ENCODE results near the gene ABHD6. TPM values are rescaled to one million over a fixed set of nuclear protein-coding genes. Genes with fewer than 3 reads are reported as not detected.
"Not testable (repeated sequence)": the region's sequence is repeated elsewhere in the genome, so short reads cannot be mapped to it uniquely, and the experiment has no call there.

The ABHD6 gene
- total RNA-seq, 8 experiments from 2014 or later: 2.6 to 21.1 (median 7.3) TPM

DNA sequence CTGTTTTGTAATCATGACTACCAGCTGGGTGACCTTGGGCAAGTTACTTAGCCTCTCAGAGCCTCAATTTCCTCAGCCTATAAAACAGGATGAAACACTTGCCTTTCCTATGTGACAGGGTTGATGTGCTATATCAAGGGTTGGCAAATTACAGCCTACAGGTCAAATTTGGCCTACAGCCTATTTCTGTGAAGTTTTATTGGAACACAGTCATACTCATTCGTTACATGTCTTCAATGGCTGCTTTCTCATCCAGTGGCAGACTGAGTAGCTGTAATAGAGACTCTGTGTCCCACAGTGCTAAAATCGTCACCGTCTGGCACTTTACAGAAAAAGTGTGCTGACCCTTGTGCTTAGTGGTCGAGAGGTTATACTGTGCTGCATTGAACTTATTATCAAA, 16.6 kb downstream of the ABHD6 start:
- no peak for ATAC-seq (replicated peaks in 6 of 8)
- Histone ChIP-seq H3K4me3 (no peak overlapping the region), H3K4me1 (replicated peaks in 1 of 2) (peaks cover 9% of the 10 kb centered on the region in 2 donors), H3K27ac (no peak overlapping the region)
- in situ Hi-C loops (cut with MboI; ENCODE audit: low pct_unique_long_range_greater_than_20kb in 2 of 9, low sequenced_read_pairs in 9 of 9, unreplicated experiment in 9 of 9): no loop called here
- WGBS, 10 experiments: 62 to 88% (median 83%) methylated on average over 1 to 4 of the region's 4 CpGs; no CpG with 5 or more reads in 5 of the 10 experiments

DNA sequence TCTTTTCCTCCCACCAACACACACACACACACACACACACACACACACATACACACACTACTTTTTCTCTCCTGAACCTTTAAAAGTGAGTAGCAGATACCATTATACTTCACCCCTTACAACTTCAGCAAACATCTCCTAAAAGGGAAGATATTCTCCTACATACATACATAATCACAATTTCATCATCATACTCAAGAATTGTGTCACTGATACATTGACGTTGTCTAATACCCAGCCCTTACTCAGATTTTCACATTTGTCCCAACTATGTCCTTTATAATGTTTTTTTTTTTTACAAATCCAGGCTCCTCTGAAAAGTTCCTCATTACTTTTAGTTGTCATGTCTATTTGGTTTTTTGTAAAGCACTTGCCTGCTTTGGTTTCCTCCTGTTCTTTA, 18.5 kb downstream of the ABHD6 start:
- Histone ChIP-seq H3K4me1 (replicated peaks in 1 of 2) (no peaks in the 10 kb centered on the region), H3K27ac (no peak overlapping the region), H3K4me3 (no peak overlapping the region)
- ATAC-seq (replicated peaks in 6 of 8): no peak
- WGBS, 10 experiments: 78 to 100% (median 95%) methylated on average over 1 of the region's 1 CpG; no CpG with 5 or more reads in 2 of the 10 experiments
- in situ Hi-C loops (cut with MboI; ENCODE audit: low pct_unique_long_range_greater_than_20kb in 2 of 9, low sequenced_read_pairs in 9 of 9, unreplicated experiment in 9 of 9): no loop called here

DNA sequence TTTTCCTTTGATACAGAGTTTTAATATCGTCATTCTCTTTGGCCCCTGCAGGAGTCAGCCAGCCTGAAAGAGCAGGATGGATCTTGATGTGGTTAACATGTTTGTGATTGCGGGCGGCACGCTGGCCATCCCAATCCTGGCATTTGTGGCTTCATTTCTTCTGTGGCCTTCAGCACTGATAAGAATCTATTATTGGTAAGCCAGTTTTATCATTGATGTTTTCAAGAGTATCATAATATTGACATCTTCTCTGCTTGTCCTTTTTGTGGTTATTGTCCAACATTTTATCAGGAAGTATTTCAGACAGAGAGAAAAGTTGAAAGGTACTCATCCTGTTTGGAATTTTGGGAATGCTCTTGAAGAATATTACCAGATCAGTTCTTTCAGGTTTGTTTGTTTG, 18.9 kb downstream of the ABHD6 start:
- no peak overlapping the region for H3K4me3 ChIP-seq
- H3K27ac ChIP-seq: no peak overlapping the region
- no peak for ATAC-seq (replicated peaks in 6 of 8)
- in situ Hi-C loops (cut with MboI; ENCODE audit: low pct_unique_long_range_greater_than_20kb in 2 of 9, low sequenced_read_pairs in 9 of 9, unreplicated experiment in 9 of 9): no loop called here
- WGBS, 10 experiments: 63 to 100% (median 91%) methylated on average over 1 to 4 of the region's 4 CpGs; no CpG with 5 or more reads in 1 of the 10 experiments
- H3K4me1 ChIP-seq (replicated peaks in 1 of 2): no peaks in the 10 kb centered on the region

DNA sequence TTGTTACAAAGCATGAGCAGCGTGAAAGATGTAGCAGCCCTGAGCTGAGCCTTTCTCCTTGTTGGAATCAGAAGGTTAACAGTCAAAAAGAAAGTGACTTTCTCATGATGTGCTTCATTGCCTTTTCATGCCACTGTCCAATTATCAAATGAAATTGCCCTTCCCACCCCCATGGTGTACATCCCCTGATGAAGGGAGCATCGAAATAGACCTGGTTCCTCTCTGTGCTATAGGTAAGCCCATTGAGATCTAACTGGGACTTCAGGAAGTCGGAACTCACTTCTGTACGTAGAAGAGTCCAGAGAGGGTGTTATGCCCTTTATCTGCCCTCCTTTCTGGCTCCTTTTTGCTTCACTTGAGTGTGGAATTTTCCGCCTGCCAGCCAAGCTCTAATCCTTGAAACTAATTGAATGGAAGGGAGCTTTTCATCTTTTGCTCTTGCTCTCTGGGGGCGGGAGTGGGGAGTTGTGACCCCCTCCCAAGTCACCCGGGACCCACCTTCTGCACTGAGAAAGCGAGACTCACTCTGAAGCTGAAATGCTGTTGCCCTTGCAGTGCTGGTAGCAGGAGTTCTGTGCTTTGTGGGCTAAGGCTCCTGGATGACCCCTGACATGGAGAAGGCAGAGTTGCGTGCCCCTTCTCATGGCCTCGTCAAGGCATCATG, 20.9 kb downstream of the ABHD6 start:
- 83 to 100% (median 98%) methylated on average over 1 to 7 of the region's 10 CpGs; no CpG with 5 or more reads in 2 of the 10 experiments for WGBS, 10 experiments
- H3K4me3 ChIP-seq: no peak overlapping the region
- H3K4me1 ChIP-seq (replicated peaks in 1 of 2): no peaks in the 10 kb centered on the region
- H3K27ac ChIP-seq: no peak overlapping the region
- in situ Hi-C loops (cut with MboI; ENCODE audit: low pct_unique_long_range_greater_than_20kb in 2 of 9, low sequenced_read_pairs in 9 of 9, unreplicated experiment in 9 of 9): no loop called here
- ATAC-seq (replicated peaks in 6 of 8): no peak

DNA sequence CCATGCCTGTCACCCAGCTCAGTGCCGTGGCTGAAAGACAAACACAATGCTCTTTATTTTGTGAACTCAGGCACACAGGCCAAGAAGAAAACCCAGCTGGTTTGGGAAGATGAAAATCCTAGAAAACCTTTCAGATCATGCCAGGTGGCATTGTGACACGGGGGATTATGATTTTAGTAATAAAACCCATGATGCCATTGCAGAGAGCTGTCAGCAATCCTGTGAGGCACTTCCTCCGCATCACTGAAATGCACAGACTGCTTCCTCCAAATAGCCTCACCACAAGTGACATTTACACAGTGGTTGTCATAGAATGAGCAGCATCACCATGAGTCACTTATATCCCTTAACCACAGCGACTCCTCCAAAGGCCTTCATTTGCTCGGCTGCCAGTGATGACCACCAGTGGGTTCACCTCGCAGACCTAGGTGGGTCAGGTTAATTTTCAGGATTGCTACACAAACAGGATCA, 22.7 kb downstream of the ABHD6 start:
- 30 to 100% (median 57%) methylated on average over 1 to 5 of the region's 6 CpGs; no CpG with 5 or more reads in 2 of the 10 experiments for WGBS, 10 experiments
- in situ Hi-C loops (cut with MboI; ENCODE audit: low pct_unique_long_range_greater_than_20kb in 2 of 9, low sequenced_read_pairs in 9 of 9, unreplicated experiment in 9 of 9): no loop called here
- peak in 6 of 8 experiments; percentile 42 to 96 (median 80) for ATAC-seq (replicated peaks in 6 of 8)
- Histone ChIP-seq H3K4me1 (replicated peaks in 1 of 2) (no peaks in the 10 kb centered on the region), H3K4me3 (no peak overlapping the region), H3K27ac (no peak overlapping the region)

DNA sequence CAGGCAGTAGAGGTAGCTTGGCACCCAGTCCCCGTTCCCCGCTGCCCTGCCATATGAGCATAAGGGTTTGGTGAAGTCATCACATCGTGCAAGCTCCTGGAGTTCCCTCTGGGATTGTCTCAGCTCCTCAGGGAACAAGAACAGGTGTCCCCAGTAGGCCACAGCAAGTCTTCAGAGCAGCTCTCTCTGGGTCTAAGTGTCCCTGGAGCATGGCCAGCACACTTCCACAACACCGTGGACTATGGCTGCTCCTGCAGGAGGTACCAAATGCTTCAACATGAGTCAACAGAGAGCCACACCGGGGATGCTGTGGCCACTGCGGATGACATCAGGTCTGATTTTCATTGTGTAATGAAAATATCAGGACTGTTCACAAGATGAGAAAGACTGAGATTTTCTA, 23.1 kb downstream of the ABHD6 start:
- WGBS, 10 experiments: 7 to 100% (median 88%) methylated on average over 1 to 6 of the region's 6 CpGs; no CpG with 5 or more reads in 1 of the 10 experiments
- H3K27ac ChIP-seq: no peak overlapping the region
- ATAC-seq (replicated peaks in 6 of 8): peak in 5 of 8 experiments; percentile 25 to 89 (median 52)
- H3K4me1 ChIP-seq (replicated peaks in 1 of 2): no peaks in the 10 kb centered on the region
- in situ Hi-C loops (cut with MboI; ENCODE audit: low pct_unique_long_range_greater_than_20kb in 2 of 9, low sequenced_read_pairs in 9 of 9, unreplicated experiment in 9 of 9): no loop called here
- no peak overlapping the region for H3K4me3 ChIP-seq

DNA sequence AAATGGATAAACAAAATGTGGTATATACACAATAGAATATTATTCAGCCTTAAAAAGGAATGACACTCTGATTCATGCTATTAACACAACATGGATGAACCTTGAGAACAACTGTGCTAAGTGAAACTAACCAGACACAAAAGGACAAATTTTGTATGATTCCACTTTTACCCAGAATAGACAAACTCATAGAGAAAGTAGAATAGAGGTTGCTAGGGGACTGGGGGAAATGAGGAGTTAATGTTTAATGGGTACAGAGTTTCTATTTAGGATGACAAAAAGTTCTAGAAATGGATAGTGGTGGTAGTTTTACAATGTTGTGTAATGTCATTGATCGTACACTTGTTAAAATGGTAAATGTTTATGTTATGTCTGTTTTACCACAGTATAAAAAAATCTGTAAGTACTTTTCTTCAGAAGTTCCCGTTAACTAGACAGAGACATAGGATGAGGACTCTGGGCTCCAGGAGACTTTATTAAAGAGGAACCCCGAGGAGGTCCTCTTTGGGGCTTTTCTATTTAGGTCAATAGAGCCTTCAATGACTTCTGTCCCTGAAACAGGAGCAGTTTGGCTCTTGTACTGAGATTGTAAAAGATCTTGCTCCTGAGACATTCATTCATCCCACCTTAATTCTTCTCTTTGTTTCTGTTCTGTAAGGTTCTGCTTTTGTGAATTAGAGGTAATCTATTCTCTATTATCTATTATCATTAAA, 24.5 kb downstream of the ABHD6 start:
- Histone ChIP-seq H3K27ac (no peak overlapping the region), H3K4me3 (no peak overlapping the region), H3K4me1 (replicated peaks in 1 of 2) (no peaks in the 10 kb centered on the region)
- in situ Hi-C loops (cut with MboI; ENCODE audit: low pct_unique_long_range_greater_than_20kb in 2 of 9, low sequenced_read_pairs in 9 of 9, unreplicated experiment in 9 of 9): no loop called here
- WGBS, 10 experiments: 69 to 100% (median 92%) methylated on average over 1 to 3 of the region's 3 CpGs; no CpG with 5 or more reads in 3 of the 10 experiments
- no peak for ATAC-seq (replicated peaks in 6 of 8)

DNA sequence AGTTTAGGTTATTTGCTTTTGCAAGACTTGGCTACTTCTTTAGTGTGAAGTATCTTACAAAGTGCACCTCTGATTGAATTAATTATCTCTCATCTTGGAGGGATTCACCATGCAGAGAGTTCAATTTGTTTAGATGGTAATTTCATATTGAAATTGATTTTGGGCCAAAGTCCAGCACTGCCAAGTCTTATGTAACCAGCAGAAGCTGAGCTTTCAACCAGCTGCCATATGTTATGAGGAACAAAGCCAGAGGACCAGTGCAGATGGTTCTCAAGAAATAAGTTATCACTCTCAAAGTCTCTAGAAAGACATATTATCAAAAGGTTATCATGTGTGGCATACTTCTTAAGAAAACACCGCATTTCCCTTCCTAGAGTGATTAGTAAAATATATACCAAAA, 29.0 kb downstream of the ABHD6 start:
- WGBS, 10 experiments: 67 to 100% (median 91%) methylated on average over 1 of the region's 1 CpG; no CpG with 5 or more reads in 3 of the 10 experiments
- Histone ChIP-seq H3K4me1 (replicated peaks in 1 of 2) (no peaks in the 10 kb centered on the region), H3K27ac (no peak overlapping the region), H3K4me3 (no peak overlapping the region)
- ATAC-seq (replicated peaks in 6 of 8): no peak
- in situ Hi-C loops (cut with MboI; ENCODE audit: low pct_unique_long_range_greater_than_20kb in 2 of 9, low sequenced_read_pairs in 9 of 9, unreplicated experiment in 9 of 9): no loop called here

DNA sequence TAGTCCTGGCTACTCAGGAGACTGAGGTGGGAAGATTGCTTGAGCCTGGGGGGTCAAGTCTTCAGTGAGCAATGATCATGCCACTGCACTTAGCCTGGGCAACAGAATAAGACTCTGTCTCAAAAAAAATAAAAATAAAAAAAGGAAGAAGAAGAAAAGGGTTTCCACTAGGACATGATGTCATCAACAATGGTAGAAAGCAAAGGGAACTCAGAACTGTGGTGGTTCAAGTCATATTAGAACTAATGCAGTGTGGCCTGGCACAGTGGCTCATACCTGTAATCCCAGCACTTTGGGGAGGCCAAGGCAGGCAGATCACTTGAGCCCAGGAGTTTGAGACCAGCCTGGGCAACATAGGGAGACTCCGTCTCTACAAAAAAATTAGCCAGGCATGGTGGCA, 30.0 kb downstream of the ABHD6 start:
- H3K27ac ChIP-seq; H3K4me1 ChIP-seq (replicated peaks in 1 of 2); ATAC-seq (replicated peaks in 6 of 8); H3K4me3 ChIP-seq; in situ Hi-C loops (cut with MboI; ENCODE audit: low pct_unique_long_range_greater_than_20kb in 2 of 9, low sequenced_read_pairs in 9 of 9, unreplicated experiment in 9 of 9): not testable (repeated sequence)
- WGBS, 10 experiments: 71 to 100% (median 100%) methylated on average over 1 of the region's 1 CpG; no CpG with 5 or more reads in 5 of the 10 experiments

DNA sequence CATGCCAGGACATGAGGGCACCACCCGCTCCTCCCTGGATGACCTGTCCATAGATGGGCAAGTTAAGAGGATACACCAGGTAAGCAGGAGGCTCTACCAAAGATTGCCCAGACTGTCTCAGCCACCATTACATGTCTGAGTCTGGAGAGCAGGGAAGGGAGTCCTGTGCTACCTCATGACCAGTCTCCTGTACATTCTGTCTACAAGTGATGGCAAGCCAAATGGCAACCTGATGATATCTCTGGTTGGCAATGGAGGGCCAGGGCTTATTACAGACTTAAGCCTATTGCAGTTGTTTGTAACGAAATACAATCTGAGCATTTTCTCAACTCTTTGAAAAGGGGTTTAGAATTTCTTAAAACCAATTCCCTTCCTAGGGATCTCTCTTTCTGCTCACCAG, 31.8 kb downstream of the ABHD6 start:
- Histone ChIP-seq H3K4me1 (replicated peaks in 1 of 2) (no peaks in the 10 kb centered on the region), H3K27ac (no peak overlapping the region), H3K4me3 (no peak overlapping the region)
- WGBS, 10 experiments: 38 to 100% (median 100%) methylated on average over 1 to 2 of the region's 2 CpGs; no CpG with 5 or more reads in 4 of the 10 experiments
- ATAC-seq (replicated peaks in 6 of 8): no peak
- in situ Hi-C loops (cut with MboI; ENCODE audit: low pct_unique_long_range_greater_than_20kb in 2 of 9, low sequenced_read_pairs in 9 of 9, unreplicated experiment in 9 of 9): no loop called here

DNA sequence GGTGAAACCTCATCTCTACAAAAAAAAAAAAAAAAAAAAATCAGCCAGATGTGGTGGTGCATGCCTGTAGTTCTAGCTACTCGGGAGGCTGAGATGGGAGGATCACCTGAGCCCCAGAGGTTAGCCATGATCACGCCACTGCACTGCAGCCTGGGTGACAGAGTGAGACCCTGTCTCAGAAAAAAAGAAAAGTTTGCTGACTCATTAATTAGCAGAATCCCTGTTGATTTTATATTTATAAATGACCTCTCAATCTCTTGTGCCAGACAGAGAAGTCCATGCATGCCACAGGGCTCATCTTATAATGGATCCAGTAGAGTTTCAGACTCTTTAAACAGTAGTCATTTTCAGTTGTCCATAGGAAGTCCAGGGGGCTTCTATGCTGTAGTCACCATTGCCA, 32.9 kb downstream of the ABHD6 start:
- 89 to 100% (median 100%) methylated on average over 1 to 2 of the region's 2 CpGs; no CpG with 5 or more reads in 1 of the 10 experiments for WGBS, 10 experiments
- in situ Hi-C loops (cut with MboI; ENCODE audit: low pct_unique_long_range_greater_than_20kb in 2 of 9, low sequenced_read_pairs in 9 of 9, unreplicated experiment in 9 of 9): no loop called here
- no peak for ATAC-seq (replicated peaks in 6 of 8)
- H3K4me3 ChIP-seq: no peak overlapping the region
- H3K27ac ChIP-seq: no peak overlapping the region
- H3K4me1 ChIP-seq (replicated peaks in 1 of 2): no peaks in the 10 kb centered on the region

DNA sequence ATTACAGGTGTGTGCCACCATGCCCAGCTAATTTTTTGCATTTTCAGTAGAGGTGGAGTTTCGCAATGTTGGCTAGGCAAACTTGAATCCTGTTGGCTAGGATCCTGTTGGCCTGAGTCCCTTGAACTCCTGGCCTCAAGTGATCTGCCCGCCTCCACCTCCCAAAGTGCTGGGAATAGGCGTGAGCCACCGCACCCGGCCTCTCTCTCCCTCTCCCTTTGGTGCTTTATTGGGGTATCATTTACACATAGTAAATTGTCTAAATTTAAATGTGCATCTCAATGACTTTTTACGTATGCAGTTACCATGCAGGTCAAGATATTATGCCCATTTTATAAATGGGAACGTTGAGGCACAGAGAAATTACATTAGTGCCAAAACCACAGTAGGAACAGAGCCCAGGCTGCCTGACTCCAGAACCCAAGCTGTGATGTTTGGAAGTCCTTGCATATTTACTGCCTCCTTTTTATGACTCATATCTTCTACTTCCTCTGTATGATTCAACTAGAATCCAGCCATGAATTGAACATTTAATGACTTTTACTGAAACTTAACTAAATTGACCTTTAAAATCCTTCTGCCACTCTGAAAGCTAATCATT, 34.4 kb downstream of the ABHD6 start:
- peak in 2 of 8 experiments; percentile 98 for ATAC-seq (replicated peaks in 6 of 8)
- in situ Hi-C loops (cut with MboI; ENCODE audit: low pct_unique_long_range_greater_than_20kb in 2 of 9, low sequenced_read_pairs in 9 of 9, unreplicated experiment in 9 of 9): no loop called here
- WGBS, 10 experiments: 9 to 100% (median 81%) methylated on average over 2 to 7 of the region's 7 CpGs; no CpG with 5 or more reads in 2 of the 10 experiments

DNA sequence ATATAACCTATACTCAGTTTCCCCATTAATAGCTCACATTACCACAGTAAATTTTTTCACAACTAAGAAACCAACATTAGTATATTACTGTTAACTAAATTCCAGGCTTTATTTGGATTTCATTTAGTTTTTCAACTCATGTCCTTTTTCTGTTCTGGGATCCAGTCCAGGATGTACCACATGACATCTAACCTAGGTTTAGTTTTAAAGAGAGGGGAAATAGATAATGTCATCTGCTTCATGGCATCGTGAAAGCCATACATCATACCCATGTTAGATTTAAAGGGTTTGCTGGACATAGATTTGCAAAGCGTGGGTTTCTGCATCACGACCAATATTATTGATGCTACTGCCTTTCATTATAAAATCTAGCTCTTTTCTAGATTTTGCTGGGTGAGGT, 35.3 kb downstream of the ABHD6 start:
- no peak for ATAC-seq (replicated peaks in 6 of 8)
- Histone ChIP-seq H3K4me1 (replicated peaks in 1 of 2) (no peaks in the 10 kb centered on the region), H3K4me3 (no peak overlapping the region), H3K27ac (no peak overlapping the region)
- in situ Hi-C loops (cut with MboI; ENCODE audit: low pct_unique_long_range_greater_than_20kb in 2 of 9, low sequenced_read_pairs in 9 of 9, unreplicated experiment in 9 of 9): no loop called here
- 79 to 100% (median 98%) methylated on average over 1 to 3 of the region's 3 CpGs for WGBS, 10 experiments

More for the DNA sequence above, 34.4 kb downstream of the ABHD6 start:
- Histone ChIP-seq H3K4me3 (no peak overlapping the region), H3K4me1 (replicated peaks in 1 of 2) (no peaks in the 10 kb centered on the region), H3K27ac (no peak overlapping the region)
